Activated naive CD8-positive, alpha-beta T cell (primary cell): ENCODE measurements around the gene KRT10.
A peak's percentile ranks its signal among the peaks of the same experiment; 100 is the strongest.

ENCODE experiments used
- H3K27ac Mint-ChIP-seq: one replicate; pipeline ENCODE4 v1.8.0; 2021; ENCODE audit warnings: mixed read lengths
- H3K27me3 Mint-ChIP-seq: one replicate; pipeline ENCODE4 v1.8.0; 2021; ENCODE audit warnings: mixed read lengths
- H3K36me3 Mint-ChIP-seq: one replicate; pipeline ENCODE4 v1.8.0; 2021; ENCODE audit warnings: mixed read lengths
- H3K4me1 Mint-ChIP-seq: one replicate; pipeline ENCODE4 v1.8.0; 2021; ENCODE audit warnings: low read depth, mixed read lengths
- H3K4me3 Mint-ChIP-seq: one replicate; pipeline ENCODE4 v1.8.0; 2021; ENCODE audit warnings: mild to moderate bottlenecking, mixed read lengths
- H3K9me3 Mint-ChIP-seq: one replicate; pipeline ENCODE4 v1.8.0; 2021; ENCODE audit warnings: low read depth, mixed read lengths

The KRT10 gene

DNA sequence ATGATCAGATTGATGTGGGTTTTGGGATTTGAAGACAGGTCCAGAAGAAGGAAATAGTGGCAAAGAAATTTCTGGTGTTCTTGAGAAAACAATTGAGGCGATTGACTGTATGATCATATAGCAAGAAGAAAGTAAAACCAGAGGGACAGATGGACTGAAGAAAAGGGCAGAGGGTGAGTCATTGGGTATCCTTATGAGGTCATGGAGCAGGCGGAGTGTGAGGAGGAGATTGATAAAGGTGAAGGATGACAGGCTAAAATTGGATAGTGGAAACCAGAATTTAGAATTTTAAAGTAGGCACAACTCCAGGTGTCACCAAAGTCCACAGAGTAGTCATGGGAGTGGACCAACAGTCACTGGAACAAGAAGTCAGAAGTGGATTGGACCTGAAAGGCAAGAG lies 21.3 kb downstream of the KRT10 start:
- H3K4me3 Mint-ChIP-seq, result no peak overlapping the region

DNA sequence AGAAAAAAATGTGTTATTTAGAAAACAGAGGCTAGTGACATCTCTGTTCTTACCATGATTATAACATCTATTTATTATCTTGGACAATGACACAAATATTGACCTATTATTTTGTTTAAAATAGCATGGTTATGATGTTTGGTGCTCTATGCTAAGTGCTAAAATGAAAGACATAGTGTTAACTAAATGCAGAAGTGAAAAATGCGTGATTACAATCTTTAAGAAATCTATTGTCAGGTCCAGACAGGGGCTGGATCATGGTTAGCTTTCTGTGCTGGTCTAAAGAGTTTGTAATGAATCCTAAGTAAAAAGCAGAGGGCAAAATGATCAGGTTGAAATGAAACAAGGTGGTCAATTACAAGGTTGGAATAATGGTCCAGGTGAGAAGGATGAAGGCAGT lies 22.0 kb downstream of the KRT10 start:
- Mint-ChIP-seq H3K9me3 (no peaks in the 10 kb centered on the region), H3K27me3 (peaks cover 20% of the 10 kb centered on the region), H3K4me1 (peaks cover 3% of the 10 kb centered on the region), H3K27ac (no peak overlapping the region), H3K36me3 (peaks cover 3% of the 10 kb centered on the region), H3K4me3 (no peak overlapping the region)

More for the DNA sequence above, 21.3 kb downstream of the KRT10 start:
- no peaks in the 10 kb centered on the region for H3K9me3 Mint-ChIP-seq
- peaks cover 22% of the 10 kb centered on the region for H3K27me3 Mint-ChIP-seq
- H3K36me3 Mint-ChIP-seq, result peaks cover 3% of the 10 kb centered on the region
- H3K4me1 Mint-ChIP-seq, result peaks cover 3% of the 10 kb centered on the region
- H3K27ac Mint-ChIP-seq, result no peak overlapping the region

DNA sequence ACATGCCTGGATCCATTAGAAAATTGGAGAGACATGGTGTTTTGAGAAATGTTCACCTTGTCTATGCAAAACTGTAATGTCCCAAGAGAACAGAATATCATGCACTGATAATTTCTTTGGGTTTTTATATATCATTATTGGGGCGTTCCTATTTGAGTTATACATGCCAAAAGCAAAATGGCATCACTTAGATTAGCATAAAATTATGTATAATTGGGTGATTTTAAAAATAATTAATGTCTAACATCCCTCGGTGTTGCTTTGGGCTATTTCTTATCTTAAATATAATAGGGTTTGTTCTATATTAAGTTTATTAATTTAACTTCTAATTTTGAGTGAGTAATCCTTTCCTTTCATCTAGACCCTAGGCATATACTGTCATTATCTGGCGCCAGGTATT lies 22.6 kb downstream of the KRT10 start, which contains the start of gene KRT28:
Gene KRT28, minus strand, starts transcription at position 101 of the 400 bp plus-strand sequence. Its CDS starts 66 bp downstream, at position 35.
- H3K4me1 Mint-ChIP-seq, result peaks cover 3% of the 10 kb centered on the region
- H3K36me3 Mint-ChIP-seq, result no peaks in the 10 kb centered on the region
- no peaks in the 10 kb centered on the region for H3K9me3 Mint-ChIP-seq
- H3K27ac Mint-ChIP-seq, result no peak within 1 kb of the TSS
- H3K4me3 Mint-ChIP-seq, result no peak within 1 kb of the TSS
- peaks cover 15% of the 10 kb centered on the region for H3K27me3 Mint-ChIP-seq

DNA sequence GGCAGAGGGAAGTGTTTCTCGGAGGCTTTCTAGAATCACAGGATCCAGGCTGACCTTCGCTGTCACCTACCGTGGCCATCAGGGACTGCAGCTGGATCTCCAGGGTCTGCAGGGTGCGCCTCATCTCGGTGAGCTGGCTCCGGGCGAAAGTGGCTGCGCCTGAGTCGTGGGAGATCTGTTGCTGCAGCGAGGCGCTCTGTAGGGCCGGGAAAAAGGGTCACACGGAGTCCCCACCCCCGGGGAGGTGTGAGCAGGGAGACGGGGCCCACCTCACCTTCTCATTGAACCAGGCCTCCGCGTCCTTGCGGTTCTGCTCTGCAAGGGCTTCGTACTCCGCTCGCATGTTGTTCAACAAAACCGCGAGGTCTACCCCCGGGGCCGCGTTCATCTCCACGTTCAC lies 25.6 kb downstream of the KRT10 start:
- no peak overlapping the region for H3K27ac Mint-ChIP-seq
- H3K9me3 Mint-ChIP-seq, result no peaks in the 10 kb centered on the region
- H3K27me3 Mint-ChIP-seq, result peaks cover 14% of the 10 kb centered on the region
- no peaks in the 10 kb centered on the region for H3K36me3 Mint-ChIP-seq
- H3K4me1 Mint-ChIP-seq, result no peaks in the 10 kb centered on the region
- no peak overlapping the region for H3K4me3 Mint-ChIP-seq

DNA sequence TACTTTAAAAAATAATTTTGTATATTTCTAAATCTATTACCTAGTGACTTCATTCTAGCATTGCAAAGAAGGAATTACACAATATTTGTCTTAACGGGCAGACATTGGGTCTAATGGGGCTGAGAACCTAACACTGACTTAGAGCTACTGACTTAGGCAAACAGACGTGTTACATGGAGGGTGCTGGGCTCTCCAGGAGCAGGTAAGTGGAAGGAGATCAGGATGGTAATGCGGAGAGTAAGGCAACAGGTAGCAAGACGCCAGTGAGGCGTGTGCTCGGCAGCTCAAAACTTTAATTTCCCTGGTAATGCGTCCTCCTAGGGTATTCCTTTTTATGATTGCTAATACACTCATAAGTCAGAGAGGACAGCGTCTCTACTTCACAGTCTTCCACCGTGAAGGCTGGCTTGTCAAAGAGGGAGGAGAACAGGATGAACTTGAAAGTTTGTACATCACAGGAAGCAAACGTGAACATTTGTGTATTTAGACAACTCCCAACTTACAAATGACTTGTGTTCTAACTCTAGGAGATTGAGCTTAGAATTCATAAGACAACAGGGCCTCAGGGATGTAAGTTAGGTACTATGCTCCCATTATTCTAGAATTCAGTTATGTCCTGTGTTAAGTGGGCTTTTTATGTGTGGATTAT lies 27.3 kb downstream of the KRT10 start:
- no peaks in the 10 kb centered on the region for H3K9me3 Mint-ChIP-seq
- H3K4me3 Mint-ChIP-seq, result no peak overlapping the region
- peaks cover 14% of the 10 kb centered on the region for H3K27me3 Mint-ChIP-seq
- H3K4me1 Mint-ChIP-seq, result no peaks in the 10 kb centered on the region
- H3K27ac Mint-ChIP-seq, result no peak overlapping the region
- no peaks in the 10 kb centered on the region for H3K36me3 Mint-ChIP-seq

DNA sequence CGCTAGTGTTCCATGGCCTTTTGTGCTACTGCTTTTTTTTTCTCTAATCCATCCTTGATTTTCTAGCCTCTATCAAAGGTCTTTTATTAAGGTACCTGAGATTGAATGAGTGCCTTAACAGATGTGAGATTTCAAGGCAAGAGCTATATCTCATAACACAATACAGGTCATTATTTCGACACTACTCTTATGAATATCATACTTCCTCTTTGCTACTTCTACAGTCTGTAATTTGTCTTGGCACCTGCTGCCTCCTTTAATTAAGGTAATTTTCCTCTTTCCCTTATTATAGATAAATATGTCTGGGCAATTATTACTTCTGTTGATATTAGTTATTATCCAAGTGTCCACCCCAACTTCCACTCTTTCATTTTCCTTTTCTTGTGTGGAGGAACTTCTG lies 27.9 kb downstream of the KRT10 start:
- Mint-ChIP-seq H3K27me3 (peaks cover 14% of the 10 kb centered on the region), H3K4me3 (no peak overlapping the region), H3K4me1 (no peaks in the 10 kb centered on the region), H3K27ac (no peak overlapping the region), H3K36me3 (no peaks in the 10 kb centered on the region), H3K9me3 (no peaks in the 10 kb centered on the region)

DNA sequence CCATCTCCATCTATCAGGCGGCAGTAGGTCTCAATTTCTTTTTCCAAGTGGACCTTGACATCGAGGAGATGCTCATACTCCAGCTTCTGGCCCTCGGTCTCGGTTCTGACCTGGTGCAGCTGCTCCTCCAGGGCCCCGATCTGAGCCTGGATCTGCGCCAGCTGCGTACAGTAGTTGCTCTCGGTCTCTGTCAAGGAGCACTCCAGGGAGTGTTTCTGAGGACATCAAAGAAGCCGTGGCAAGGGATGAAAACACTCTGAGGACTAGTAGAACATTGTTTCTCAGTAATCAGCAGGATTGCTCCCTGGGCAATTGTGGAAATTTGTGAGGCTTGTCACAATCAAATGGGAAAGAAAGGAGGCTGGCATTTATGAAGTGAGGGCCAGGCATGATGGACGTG lies 28.6 kb downstream of the KRT10 start:
- Mint-ChIP-seq H3K4me3 (no peak overlapping the region), H3K36me3 (no peaks in the 10 kb centered on the region), H3K4me1 (no peaks in the 10 kb centered on the region), H3K27ac (no peak overlapping the region), H3K27me3 (peaks cover 11% of the 10 kb centered on the region), H3K9me3 (no peaks in the 10 kb centered on the region)

DNA sequence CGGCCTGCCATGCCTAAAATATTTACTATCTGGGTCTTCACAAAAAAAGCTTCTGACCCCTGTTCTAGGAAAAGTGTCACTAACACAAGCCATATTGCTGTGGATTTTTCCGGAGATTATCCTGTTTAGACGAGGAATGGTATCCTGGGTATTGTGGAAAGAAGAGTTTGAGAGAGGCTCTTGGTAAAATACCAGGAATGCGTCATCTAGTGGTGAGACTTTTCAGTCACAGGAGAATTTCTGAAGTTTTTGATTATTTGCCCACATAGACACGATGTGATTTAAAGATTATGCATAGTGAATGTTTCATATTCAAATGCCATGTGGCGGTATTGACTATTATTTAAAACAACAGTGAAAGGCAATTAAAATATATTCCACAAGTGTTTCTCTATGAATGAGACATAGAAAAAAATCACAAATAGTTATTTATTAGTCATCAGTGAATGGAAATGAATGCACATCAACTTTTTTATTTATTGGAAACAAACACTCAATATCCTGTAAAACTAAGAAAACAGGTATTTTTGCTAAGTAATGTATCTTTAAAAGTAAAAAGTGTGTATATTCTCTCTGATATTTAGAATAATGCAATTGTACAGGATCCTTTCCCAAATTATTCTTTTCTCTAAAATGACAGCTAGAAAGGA lies 30.5 kb downstream of the KRT10 start:
- H3K4me1 Mint-ChIP-seq, result no peaks in the 10 kb centered on the region
- no peaks in the 10 kb centered on the region for H3K9me3 Mint-ChIP-seq
- no peaks in the 10 kb centered on the region for H3K36me3 Mint-ChIP-seq
- H3K27me3 Mint-ChIP-seq, result peaks cover 11% of the 10 kb centered on the region
- H3K4me3 Mint-ChIP-seq, result no peak overlapping the region
- H3K27ac Mint-ChIP-seq, result no peak overlapping the region

DNA sequence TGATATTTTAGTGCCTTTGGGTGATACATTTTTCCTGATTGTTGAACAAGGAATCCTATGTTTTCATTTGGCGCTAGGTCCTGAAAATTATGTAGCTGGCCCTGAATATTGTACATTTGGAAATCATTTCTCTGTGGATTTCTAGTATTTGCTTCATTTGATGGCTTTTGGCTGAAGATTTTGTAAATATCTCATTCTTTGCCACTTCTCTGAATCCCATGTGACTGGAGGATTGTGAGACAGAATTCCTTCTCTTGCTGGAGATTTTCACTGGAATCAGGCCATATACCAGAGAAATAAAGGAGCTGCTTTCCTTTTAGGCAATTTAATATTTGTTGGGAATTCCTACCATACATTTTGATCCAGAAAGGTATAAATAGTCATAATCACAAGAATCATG lies 31.3 kb downstream of the KRT10 start:
- Mint-ChIP-seq H3K27me3 (peaks cover 7% of the 10 kb centered on the region), H3K36me3 (no peaks in the 10 kb centered on the region), H3K27ac (no peak overlapping the region), H3K4me3 (no peak overlapping the region), H3K4me1 (no peaks in the 10 kb centered on the region), H3K9me3 (no peaks in the 10 kb centered on the region)

DNA sequence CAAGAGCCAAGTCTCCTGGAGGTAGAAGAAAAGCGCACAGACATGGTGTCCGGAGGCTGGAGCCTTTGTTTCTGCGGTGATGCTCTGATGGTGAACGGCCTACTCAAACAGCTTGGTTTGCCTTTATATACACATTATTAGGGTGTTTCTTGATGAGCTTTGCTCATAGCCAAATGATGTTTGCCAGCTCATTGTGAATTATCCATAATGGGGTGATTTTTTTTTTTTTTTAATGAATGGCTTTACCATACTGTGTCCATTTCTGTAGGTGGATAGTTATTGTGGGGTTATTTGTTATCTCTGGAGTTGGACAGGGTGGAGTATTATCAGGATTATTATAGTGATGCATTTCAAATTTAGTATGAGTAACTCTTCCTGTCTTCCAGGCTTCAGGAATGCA lies 40.0 kb downstream of the KRT10 start, which contains the start of gene KRT27:
Gene KRT27, minus strand, starts transcription at position 101 of the 400 bp plus-strand sequence. Its CDS starts 57 bp downstream, at position 44.
- no peaks in the 10 kb centered on the region for H3K9me3 Mint-ChIP-seq
- peaks cover 18% of the 10 kb centered on the region for H3K27me3 Mint-ChIP-seq

DNA sequence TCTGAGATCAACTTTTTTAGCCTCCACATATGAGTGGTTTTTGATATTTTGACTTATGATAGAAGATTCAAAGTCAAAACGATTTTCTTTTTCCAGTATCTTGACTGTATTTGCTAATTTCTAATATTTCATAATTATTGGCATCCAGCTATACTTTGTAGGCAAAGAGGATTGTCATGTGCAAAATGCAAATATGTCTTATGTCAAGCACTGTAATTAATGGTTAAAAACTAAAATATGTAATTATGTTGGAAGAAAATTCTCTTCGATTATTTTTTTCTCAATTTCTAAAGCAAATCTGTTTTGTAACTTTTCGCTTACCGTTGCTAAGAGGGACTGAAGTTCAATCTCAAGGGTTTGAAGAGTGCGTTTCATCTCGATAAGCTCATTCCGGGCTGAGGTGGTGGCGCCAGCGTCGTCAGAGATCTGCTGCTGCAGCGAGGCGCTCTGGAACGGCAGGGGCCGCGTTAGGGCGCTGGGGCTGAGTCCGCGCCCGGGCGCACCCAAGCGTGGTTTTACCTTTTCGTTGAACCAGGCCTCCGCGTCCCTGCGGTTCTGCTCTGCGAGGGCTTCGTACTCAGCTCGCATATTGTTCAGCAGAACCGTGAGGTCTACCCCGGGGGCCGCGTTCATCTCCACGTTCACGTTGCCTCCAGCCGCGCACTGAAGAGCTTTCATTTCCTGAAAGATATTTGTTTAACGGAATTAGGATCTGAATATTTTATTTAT lies 43.1 kb downstream of the KRT10 start:
- H3K36me3 Mint-ChIP-seq, result no peaks in the 10 kb centered on the region
- H3K27ac Mint-ChIP-seq, result no peak overlapping the region
- H3K9me3 Mint-ChIP-seq, result no peaks in the 10 kb centered on the region
- H3K4me3 Mint-ChIP-seq, result peak overlapping the region; percentile 49
- peaks cover 4% of the 10 kb centered on the region for H3K4me1 Mint-ChIP-seq
- peaks cover 31% of the 10 kb centered on the region for H3K27me3 Mint-ChIP-seq

More for the DNA sequence above, 40.0 kb downstream of the KRT10 start, which contains the start of gene KRT27:
- no peak within 1 kb of the TSS for H3K27ac Mint-ChIP-seq
- no peak within 1 kb of the TSS for H3K4me3 Mint-ChIP-seq
- H3K36me3 Mint-ChIP-seq, result no peaks in the 10 kb centered on the region
- peaks cover 4% of the 10 kb centered on the region for H3K4me1 Mint-ChIP-seq

DNA sequence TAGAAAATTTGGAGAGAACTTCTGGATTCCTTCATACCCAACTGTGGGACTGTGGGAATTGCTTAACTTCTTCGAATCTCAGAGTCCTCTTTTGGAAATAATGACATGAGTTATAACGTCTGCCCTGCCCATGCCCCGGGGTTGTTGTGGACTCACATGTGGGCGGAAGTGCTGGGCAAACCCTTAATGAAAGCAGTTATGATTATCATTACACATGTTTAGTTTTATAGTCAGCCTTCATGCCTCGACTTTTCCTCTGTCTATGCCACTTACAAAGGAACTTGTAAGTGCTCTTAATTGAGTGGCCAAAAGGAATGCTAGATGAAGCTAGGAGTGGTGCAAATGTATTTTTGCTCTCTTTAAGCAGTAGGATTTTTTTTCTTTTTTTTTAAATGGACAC lies 44.0 kb downstream of the KRT10 start:
- Mint-ChIP-seq H3K27me3 (peaks cover 31% of the 10 kb centered on the region), H3K9me3 (no peaks in the 10 kb centered on the region), H3K4me3 (no peak overlapping the region), H3K4me1 (peaks cover 4% of the 10 kb centered on the region), H3K36me3 (no peaks in the 10 kb centered on the region), H3K27ac (no peak overlapping the region)

DNA sequence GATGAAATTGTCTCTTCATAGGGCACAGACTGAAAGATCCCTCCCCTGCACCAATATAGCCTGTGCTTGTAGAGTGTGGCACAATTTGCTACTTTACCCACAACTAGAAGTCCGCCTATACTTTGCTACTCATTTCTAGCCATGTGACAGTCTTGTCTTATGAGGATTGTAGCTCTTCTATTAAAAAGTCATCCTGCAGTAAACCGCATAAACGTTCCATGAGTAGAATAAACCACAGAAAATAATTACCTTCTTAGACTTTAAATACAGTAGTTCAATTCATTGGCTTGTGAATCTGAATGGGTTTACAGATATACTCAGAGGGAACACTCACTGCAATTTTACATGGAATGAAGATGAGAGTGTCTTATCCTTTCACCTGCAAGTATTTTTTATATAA lies 44.4 kb downstream of the KRT10 start:
- Mint-ChIP-seq H3K36me3 (no peaks in the 10 kb centered on the region), H3K9me3 (no peaks in the 10 kb centered on the region), H3K4me3 (no peak overlapping the region), H3K27ac (no peak overlapping the region), H3K27me3 (peaks cover 32% of the 10 kb centered on the region), H3K4me1 (peaks cover 4% of the 10 kb centered on the region)

DNA sequence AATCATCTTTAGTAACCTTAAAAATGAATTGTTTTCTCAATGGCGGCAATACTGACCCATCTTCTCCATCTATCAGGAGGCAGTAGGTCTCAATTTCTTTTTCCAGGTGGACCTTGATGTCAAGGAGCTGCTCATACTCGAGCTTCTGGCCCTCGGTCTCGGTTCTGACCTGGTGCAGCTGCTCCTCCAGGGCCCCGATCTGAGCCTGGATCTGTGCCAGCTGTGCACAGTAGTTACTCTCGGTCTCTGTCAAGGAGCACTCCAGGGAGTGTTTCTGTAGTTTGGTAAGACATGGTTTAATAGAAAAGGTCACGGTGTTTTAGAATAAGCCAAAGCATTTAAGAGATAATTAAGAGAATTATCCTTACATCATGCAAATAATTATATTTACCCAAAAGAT lies 45.0 kb downstream of the KRT10 start:
- Mint-ChIP-seq H3K27ac (no peak overlapping the region), H3K9me3 (no peaks in the 10 kb centered on the region), H3K4me1 (peaks cover 4% of the 10 kb centered on the region), H3K36me3 (no peaks in the 10 kb centered on the region), H3K27me3 (peaks cover 35% of the 10 kb centered on the region), H3K4me3 (no peak overlapping the region)

DNA sequence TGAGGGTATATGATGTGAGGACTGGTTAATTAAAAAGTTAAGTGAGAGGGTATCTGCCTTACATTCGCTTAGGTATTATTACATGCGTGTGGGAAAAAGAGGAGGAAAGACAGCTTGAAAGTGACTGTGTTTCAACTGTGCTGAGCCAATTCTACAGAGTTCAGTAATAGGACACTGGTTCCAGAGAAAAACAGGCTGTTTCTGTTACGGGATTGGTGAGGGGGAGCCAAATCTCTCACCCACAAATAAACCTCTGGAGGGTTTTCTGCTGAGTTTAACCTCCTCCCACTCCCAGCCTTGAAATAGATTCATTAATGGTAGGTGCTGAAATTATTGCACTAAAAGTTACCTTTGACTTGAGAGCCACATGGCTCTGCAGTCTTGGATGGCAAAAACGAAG lies 46.5 kb downstream of the KRT10 start:
- H3K9me3 Mint-ChIP-seq, result no peaks in the 10 kb centered on the region
- H3K36me3 Mint-ChIP-seq, result no peaks in the 10 kb centered on the region
- no peak overlapping the region for H3K4me3 Mint-ChIP-seq
- H3K4me1 Mint-ChIP-seq, result peaks cover 4% of the 10 kb centered on the region
- peaks cover 40% of the 10 kb centered on the region for H3K27me3 Mint-ChIP-seq
- no peak overlapping the region for H3K27ac Mint-ChIP-seq
